Myocyte (in vitro differentiated cells): ENCODE measurements around the gene HOXC4. TPM values are rescaled to one million over a fixed set of nuclear protein-coding genes. Genes with fewer than 3 reads are reported as not detected.

Experiments
- DNase-seq: peaks from one replicate; pipeline ENCODE4 v3.0.0-alpha.2; 2012; ENCODE audit warnings: low read depth
- total RNA-seq: library from RNA; depleted of rRNA; stranded (reverse); fragments of >200 nt; gene quantifications from 2 replicates; pipeline ENCODE4 v1.2.3, GENCODE V29; 2014

The HOXC4 gene
- total RNA-seq, 1 donor from 2014 or later: 2.6 TPM

DNA sequence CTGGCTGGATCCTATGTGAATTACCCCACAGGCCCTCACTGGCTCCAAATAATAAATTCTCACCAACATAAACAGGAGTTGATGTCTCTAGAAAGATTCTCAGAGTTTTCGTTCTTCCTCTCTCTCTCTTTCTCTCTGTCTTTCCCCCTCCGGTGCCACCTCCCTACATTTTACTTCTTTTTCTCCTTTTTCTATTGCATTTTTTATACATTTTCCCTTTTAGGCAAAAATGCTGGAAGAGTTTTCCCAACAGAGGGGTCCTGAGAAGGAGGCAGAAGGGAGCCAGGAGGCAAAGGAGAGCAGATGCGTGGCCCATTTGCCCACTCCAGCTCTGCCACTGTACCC, 26.2 kb upstream of the HOXC4 start:
- DNase-seq: no peak

DNA sequence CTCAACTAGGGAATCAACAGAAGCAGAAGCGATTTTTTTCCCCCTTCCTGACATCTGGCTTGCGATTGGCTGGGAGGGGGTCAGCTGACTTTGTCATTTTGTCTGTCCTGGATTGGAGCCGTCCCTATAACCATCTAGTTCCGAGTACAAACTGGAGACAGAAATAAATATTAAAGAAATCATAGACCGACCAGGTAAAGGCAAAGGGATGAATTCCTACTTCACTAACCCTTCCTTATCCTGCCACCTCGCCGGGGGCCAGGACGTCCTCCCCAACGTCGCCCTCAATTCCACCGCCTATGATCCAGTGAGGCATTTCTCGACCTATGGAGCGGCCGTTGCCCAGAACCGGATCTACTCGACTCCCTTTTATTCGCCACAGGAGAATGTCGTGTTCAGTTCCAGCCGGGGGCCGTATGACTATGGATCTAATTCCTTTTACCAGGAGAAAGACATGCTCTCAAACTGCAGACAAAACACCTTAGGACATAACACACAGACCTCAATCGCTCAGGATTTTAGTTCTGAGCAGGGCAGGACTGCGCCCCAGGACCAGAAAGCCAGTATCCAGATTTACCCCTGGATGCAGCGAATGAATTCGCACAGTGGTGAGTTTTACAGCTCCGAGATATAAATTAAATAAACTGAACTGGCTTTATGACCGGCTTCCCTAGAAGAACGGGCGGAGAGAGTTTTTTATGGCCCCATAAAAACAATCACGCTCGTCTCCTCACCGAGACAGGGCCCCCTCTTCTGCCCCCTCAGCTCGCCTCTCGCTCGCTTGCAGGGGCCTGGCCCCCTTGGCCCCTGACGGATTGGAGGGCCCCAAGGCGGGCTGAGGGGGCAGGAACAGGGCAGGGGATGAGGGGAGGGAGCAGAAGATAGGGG, 25.1 kb upstream of the HOXC4 start, which contains the start of gene HOXC6:
TSS of gene HOXC6 (plus strand) at position 127 of the 888 bp plus-strand sequence. CDS start at position 209, 82 bp downstream.
- peak; percentile 80 for DNase-seq

DNA sequence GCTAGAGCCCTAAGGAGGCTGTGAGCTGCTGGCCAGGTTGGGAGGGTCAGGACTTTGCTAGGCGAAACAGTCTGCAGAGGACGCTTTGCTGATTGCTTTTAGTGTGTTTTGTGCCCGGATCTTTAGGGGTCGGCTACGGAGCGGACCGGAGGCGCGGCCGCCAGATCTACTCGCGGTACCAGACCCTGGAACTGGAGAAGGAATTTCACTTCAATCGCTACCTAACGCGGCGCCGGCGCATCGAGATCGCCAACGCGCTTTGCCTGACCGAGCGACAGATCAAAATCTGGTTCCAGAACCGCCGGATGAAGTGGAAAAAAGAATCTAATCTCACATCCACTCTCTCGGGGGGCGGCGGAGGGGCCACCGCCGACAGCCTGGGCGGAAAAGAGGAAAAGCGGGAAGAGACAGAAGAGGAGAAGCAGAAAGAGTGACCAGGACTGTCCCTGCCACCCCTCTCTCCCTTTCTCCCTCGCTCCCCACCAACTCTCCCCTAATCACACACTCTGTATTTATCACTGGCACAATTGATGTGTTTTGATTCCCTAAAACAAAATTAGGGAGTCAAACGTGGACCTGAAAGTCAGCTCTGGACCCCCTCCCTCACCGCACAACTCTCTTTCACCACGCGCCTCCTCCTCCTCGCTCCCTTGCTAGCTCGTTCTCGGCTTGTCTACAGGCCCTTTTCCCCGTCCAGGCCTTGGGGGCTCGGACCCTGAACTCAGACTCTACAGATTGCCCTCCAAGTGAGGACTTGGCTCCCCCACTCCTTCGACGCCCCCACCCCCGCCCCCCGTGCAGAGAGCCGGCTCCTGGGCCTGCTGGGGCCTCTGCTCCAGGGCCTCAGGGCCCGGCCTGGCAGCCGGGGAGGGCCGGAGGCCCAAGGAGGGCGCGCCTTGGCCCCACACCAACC, 23.9 kb upstream of the HOXC4 start:
- no peak for DNase-seq

DNA sequence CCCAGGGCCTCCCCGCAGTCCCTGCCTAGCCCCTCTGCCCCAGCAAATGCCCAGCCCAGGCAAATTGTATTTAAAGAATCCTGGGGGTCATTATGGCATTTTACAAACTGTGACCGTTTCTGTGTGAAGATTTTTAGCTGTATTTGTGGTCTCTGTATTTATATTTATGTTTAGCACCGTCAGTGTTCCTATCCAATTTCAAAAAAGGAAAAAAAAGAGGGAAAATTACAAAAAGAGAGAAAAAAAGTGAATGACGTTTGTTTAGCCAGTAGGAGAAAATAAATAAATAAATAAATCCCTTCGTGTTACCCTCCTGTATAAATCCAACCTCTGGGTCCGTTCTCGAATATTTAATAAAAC, 23.2 kb upstream of the HOXC4 start:
- no peak for DNase-seq

DNA sequence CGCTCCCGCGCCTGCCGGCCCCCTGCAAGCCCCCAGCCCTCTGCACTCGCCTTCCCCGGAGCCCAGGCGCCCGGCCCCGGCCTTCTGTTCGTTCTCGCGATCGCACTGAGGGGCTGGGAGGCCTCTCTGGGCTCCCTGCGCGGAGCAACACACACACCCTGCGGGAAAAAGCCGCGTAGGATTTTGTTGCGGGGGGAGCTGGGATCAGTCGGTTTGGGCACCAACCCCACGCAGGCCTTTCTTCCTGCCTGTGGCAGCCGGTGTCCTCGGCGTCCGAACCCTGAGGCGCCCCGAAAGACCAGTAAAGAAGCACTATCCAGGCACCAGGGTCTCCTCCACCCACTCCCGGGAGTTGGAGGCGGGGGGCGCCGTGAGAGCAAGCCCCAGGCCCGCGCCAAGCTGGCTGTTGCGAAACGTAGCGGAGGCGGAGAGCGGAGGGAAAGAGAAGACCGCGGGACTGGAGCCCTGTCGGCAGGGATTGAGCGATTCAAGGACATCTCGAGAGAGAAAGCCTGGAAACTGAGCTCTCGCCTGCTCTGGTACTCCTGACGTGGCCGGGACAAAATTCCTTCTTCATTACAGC, 22.7 kb upstream of the HOXC4 start:
- DNase-seq: no peak

DNA sequence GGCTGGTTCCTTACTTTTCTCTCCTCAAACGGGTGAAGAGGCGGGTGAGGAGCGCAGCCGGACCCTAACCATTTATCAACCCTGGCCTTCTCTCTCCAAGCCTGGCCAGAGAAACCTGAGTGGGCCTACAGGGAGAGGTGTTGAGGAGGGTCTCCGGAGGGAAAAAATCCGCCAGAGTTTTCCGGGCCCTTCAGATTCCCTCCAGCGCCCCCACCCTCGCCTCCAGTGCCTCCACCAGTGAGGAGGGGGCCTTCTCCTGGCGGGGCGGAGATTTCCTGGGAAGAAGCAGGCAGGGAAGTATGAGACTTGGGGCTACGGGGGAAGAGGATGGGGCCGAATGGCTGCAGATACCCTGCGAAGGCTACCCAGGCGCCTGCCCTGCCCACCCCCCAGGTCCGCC, 22.2 kb upstream of the HOXC4 start:
- no peak for DNase-seq

DNA sequence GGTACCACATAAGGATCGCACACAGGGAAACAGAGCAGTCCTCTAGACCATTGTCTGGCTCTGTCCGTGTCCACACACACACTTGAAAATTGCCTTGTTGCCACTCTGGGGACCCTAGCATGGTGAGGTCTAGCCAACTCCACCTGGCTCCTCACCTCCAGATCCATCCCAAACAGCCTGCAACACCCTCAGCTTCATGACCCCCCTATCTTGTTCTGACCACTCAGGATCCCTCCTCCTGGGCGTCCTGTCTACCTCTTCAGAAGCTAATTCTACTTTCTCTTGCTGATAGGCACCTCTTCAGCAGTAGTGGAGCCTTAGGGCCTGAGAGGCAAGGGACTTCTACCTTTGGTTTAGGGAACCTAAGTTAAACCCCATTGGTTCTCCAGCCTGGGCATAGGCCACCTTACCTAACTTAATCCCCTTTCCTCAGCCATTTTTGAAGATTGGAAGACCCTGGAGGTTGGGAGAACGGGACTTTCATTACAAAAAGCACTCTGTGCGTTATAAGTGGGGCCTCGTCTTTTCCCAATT, 21.5 kb upstream of the HOXC4 start:
- no peak for DNase-seq

DNA sequence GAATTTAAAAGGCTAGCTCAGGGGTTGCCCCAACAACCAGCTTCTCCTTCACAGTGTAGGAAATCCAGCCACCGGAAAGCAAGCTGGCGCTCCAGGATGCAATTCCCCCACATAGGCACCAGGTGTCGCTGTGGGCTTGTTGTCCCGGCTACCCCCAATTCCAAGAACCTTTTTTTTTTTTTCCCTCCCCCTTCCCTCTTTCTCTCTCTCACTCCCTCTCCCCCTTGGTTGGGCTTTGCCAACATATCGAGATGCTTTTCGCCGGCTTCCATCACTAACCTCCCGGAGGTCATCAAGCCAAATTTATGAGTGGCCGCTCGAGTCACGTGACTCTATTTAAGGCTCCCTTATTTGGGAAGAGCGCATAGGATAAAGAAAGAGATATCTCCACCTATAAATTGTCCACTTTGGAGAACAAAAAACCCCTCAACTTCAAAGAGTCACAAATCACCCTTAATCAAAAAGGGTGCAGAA, 21.0 kb upstream of the HOXC4 start, which contains the start of gene HOXC5:
TSS of gene HOXC5 (plus strand) at position 424 of the 474 bp plus-strand sequence. CDS start 73 bp downstream, outside the sequence.
- DNase-seq: peak; percentile 89

DNA sequence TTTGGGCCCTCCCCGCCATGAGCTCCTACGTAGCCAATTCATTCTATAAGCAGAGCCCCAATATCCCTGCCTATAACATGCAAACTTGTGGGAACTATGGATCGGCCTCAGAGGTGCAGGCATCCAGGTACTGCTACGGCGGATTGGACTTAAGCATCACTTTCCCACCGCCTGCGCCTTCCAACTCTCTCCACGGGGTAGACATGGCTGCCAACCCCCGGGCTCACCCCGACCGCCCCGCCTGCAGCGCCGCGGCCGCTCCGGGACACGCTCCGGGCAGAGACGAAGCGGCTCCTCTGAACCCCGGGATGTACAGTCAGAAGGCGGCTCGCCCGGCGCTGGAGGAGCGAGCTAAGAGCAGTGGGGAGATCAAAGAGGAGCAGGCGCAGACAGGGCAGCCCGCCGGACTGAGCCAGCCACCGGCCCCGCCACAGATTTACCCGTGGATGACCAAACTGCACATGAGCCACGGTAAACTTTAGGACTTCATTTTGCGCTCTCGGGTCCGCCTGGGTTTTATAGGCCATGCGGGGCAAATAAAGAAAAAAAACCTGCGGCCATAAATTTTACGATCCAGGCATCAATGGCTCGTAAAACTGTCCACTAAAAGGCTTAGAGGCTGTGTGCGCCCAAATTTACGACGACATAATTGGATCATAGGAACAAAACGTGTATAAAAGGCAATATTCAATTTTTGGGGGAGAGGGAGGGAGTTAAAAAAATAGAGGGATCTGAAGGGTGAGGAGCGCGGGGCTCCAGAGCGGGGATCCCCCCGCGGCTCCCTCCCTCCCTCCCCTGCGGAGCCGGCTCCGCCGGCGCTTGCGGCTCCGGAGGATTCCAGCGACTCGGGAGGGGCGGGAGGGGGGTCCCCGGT, 20.3 kb upstream of the HOXC4 start:
- DNase-seq: peak; percentile 62

DNA sequence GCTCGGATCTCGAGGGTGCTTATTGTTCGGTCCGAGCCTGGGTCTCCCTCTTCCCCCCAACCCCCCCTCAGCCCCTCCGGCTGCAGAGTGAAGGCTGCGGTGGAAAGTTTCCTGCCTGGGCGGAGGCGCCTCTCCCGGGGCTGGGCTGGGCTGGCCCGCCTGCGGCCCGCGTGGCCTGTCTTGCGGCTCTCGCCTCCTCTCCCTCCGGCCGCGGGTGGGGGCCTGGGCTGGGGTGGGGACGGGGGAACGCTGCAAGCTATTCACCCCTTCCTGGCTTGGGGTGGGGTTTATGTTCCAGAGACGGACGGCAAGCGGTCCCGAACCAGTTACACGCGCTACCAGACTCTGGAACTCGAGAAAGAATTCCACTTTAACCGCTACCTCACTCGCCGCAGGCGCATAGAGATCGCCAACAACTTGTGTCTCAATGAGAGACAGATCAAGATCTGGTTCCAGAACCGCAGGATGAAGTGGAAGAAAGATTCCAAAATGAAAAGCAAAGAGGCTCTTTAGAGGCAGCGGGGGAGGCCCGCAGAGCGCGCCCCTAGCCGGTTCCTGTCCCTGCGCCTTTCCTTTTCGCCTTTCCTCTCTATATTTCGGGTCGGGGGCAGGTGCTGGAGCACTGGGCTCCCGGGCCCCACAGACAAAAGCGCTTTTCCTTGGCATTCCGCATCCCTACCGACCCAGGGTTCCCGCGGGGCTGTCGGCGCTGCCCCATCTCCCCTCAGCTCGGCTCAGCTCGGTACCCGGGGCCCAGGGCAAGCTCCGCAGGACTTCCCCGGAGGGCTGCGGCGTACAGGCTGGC, 19.5 kb upstream of the HOXC4 start:
- DNase-seq: peak; percentile 35

DNA sequence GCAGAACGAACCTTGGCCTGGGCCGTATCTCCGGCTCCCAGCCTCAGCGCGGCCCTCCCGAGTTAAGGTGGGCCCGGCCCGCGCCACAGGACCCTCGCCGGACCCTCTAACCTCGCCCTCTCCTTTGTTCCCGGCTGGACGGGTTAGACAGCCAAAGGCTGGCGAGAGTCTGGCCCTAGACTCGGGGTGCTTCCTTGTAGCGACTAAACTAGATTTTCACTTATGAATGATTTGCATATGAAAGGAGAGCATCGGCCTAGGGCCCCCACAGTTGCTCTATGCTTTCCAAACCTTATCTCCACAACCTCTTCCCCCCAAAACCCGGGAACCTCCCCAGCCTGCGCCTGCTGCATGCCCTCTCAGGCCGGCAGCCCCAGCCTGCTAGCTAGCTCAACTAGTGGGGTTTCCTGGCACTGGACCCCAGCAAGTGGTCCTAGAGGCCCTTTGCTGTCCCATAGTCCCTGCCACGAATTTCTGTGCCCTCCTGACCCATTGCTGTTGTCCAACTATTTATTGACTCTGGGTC, 18.8 kb upstream of the HOXC4 start:
- DNase-seq: no peak

DNA sequence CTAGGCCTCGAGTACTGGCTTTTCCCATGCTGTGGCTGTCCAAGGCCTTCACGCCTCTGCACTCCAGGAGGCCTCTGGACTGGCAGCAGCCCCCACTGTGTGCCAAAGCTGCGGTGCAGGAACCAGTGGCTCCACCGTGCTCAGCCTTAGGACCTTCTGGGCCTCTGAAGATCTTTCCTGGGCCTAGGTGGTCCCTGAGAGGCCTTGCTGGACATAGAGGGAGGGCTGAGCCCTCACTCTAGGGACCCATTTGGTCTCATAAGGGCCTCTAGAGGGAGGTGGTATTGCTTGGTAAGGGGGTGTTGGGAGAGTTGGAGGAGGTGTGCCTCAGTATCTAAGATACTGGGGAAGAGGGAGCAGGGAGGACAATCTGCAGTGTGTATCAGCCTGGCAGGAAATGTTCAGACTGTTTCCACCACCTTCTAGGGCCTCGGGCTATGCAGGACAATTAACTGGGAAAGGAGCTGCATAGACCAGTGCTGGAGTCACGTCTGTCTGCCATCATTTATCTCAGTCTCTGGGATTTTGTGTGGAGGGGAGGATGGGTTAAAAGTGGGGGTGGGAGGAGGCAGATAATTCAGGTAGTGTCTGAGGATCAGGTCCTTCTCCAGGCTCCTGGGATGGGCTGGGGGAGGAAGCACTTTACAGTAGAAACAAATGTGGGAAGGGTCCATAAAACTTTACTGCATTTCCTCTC, 17.9 kb upstream of the HOXC4 start:
- DNase-seq: no peak

DNA sequence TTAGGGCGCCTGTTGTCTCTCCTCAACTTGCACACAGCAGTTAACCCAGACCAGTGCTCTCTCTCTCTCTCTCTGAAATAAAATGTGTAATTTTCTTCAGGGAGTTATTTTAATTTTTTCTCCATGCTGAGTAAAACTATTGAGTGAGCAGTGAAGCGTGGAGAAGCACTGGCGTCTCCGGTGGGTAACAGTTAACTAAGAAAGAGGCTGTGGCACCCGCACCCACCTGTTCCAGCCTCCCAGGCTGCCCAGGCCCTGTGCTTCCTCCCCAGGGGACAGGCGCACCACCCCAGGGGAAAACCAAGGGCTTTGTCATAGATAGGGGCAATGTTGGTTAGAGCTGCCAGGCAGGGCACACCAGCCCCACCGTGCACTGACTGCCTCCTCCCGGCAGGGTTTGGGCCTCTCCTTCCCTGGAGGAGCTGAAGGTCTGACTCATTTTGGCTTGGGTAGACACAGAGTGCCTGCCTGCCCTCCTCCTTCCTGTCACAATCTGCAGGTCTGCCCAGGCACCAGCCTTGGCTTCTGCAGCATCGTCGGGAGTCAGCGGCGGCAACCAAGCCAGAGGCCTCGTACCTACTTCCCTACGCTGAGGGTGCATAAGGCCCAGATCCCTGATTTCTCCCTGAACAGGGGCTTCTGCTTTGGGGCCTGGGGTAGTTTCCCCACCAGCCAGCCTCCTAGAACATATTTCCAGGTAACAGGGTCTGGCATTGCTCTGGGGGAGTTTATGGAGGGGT, 16.8 kb upstream of the HOXC4 start:
- DNase-seq: peak; percentile 66

DNA sequence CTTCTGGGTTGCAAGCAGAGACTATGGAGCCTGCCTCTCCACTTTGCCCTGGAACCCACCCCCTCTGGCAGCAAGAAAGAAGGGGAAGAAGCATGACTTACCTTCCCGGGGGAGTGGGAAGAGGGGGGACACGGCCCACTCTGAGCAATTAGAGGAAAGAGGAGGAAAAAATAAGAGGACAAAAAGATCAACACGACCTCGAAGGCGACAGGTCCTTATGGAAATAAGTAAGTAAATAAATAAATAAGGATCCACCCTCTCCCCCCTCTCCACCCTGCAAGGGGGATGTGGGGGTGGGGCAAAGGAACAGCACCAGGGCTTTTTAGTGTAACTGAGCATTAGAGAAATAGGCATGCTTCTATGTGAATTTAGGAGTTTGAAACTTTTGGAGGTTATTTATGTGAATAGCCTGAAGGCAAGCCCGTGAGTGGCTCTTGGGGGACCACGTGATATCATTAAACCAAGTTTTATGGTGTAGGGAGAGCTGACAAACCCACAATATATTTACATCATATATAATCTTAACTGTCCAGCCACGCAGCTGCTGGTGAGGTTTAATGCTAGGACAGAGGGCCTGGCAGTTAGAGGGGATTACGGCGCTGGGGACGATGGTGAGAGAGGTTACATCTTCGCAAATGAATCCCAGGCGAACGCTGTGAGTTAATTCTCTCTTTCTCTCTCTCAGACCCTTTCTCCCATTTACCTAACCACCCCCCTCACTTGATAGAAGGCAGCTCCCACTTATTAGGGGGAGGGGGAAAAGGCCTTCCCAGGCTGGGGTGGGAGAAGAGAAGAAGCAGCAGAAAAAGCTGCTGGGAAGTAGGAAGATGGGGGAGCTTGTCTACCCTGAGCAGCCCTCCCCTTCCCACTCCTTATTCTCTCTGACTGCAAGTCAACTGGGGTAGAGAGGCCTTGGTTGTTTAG, 16.0 kb upstream of the HOXC4 start:
- DNase-seq: no peak

DNA sequence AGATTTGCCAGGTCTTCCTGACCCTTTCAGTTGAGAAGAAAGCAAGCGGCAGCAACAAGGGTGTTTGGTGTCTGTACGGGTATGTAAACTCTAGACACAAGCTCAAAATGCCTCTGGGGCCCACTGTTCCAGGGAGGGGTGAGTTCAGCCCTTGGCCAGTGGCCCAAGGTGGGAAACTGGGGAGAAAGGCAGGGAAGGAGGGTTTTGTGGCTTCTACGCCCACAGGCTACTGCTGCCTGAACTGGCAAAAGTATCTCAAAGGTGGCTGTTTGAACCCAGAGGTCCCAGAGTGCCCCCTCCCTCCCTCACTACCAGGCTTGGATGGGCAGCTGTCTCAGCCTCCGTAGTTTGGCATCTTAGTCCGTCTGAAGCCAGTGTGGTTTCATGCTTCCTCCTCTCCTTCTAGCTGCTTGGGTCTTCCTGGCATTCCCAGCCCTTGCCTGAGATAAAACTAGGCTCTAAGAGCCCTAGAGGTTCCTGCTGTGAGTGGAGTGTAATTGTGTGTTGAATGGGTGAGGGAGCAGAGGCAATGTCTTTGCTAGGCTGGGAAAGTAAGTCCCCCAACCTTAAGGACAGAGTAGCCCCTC, 15.3 kb upstream of the HOXC4 start:
- peak; percentile 56 for DNase-seq

DNA sequence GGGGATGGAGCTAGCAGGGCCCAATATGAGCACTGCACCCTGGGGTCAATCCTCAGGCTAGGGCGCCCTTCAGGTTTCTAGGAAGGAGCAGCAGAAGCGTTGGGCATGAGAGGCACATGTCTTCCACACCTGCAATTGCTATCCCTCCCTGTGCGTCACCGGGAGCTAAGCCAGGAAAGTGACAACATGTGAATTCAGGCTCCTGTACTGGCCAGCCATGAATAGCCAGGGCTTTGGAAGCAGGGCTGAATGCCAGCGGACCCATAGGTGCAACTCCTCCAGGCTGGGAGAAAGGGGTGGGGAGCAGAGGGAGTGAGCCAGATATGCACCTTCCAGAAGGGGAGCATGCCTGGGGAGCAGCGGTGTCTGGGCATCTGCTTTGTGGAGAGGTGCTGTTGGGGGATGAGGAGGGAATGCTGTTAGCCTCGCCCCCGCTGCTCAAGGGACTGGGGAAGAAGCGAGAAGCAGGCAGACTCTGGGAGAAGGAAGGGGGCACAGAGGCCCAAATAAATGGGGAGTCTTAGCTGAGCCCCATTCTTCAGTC, 14.7 kb upstream of the HOXC4 start:
- no peak for DNase-seq
